GM21723 (cell line): ENCODE results near the gene GOPC.
"Not testable (repeated sequence)": the region's sequence is repeated elsewhere in the genome, so short reads cannot be mapped to it uniquely, and the experiment has no call there.

Experiments used
- ATAC-seq: cut with Tn5 transposase; IDR thresholded peaks from one replicate; pipeline ENCODE4 v1.9.1; 2021; ENCODE audit warnings: mild to moderate bottlenecking, moderate library complexity; ENCODE audit not compliant: unreplicated experiment

The GOPC gene

GRCh38 chr6:117518870-117519269, 83.4 kb downstream of the GOPC start:
- ATAC-seq, result no peak

DNA sequence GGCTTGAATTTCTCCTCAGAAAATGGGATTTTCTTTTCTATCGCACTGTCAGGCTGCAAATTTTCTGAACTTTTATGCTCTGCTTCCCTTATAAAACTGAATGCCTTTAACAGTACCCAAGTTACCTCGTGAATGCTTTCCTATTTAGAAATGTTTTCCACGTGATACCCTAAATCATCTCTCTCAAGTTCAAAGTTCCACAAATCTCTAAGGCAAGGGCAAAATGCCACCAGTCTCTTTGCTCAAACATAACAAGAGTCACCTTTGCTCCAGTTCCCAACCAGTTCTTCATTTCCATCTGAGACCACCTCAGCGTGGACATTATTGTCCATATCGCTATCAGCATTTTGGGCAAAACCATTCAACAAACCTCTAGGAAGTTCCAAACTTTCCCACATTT, 84.3 kb downstream of the GOPC start:
- not testable (repeated sequence) for ATAC-seq

DNA sequence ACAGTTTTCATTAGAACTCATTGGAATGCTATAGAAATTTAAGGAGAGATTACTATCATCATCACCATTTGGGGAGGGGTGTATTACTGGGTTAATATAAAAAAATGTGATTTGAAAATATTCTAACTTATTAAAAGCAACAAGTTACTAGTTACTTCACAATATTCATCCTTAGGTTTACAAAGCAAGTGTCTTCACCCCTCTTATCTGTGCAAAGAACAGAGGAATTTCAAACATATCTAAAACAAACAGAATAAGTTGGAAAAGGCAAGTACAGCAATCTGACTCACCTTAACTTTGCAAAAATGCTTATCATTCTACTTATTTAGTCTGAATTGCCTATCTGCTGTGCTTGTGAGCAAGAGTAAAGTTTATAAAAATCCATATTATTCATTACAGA, 87.0 kb downstream of the GOPC start:
- no peak for ATAC-seq

DNA sequence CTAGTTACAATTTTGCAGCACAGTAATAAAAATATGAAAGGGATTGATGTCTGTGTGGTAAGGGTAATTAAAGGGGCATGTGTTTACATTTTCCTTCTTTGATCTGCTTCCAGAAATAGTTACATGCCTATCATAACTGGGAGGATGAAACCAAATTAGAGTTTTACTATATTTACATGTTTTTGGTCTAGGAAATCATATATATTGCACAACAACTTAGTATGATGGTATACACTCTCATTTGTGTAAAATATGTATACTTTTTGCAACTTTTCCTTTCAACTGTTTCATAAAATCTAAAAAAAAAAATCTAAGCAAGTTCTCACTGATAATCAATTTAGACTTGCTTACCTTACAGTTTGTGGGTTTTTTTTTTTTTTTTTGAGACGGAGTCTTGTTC, 87.7 kb downstream of the GOPC start:
- no peak for ATAC-seq

DNA sequence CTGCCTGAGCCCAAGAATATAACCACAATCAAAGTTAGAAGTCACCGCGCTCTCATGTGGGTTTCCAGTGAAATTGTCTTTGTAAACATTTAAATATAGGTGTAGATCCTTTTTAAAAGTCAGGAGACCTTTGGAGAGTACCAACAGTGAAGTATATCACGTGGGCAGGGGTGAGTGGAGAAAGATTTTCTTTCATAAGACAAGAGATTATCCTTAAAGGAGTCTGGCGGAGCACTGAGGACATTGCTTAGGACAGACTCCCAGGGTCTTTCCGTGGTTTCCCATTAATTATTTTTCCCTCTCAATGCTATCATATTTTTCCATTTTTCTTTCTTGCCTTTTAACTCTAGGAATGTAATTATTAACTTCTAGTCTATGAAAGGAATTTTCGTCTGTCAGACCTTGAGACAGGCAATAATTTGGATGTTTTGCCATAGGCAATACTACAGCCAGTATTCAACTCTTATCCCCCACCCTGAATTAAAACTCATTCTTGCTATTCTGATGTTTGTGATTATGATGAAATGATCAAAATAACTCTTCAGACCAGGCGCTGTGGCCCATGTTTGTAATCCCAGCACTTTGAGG, 88.4 kb downstream of the GOPC start:
- no peak for ATAC-seq

DNA sequence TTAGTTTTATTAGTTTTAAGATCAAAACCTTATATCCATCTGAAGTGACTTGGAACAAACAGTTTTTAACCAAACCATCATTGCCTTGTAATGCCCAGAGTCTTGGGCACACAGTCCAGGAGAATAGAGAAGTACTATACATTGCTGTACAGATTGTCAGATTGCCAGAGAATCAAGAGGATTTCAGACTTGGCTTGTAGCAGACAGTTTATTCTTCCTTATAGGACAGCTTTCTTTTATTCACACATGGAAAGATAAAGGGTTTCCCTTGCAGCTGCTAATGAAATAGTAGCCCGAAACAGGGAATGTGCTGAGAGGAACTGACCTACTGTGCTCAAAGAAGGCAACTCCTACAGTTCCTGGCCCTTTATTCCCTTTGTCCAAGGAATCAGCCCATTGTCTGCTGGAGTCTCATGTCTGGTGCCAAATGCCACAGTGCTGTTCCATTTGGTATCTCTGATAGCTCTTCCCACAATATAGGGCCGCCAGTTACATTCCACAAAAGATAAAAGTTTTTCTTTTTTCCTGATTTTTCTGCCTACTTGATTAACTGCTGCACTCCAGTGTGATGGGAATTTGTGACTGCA, 89.2 kb downstream of the GOPC start:
- ATAC-seq, result no peak

DNA sequence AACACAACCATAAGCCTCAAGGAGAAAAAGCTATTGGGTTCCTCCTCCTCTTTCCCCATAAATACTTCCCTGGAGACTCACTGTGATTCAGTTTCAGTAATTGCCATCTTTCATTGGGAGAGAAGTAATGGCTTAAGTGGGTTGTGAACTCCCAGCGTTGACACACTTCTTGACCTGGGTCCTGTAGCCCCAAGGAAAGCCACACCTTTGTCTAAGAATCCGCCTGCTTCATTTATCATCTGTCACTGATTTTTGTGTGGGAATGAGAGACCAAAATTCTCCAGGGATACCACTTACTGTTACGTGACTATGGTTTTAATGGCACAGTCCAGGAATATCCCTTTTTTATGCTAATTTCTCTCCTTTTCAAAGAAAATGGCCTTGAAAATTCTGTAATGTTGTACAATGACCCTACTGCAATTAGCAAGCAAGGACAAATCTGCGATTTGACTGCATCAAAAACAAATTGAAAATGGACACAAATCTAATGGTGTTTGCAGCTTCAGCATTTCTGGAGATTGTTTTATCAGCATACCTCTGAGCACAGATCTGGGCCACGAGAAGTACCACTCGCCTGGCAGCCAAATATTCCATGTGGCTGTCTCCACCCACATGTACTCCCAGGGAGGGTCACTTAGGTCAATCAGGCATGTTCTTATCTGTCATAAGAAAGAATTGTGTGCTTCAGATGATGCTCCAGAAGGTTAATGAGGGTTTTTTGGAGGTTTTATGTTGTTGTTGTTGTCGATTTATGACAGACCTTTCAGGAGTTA, 90.1 kb downstream of the GOPC start:
- ATAC-seq, result no peak
